ENCODE results near the gene CLBA1.

- no peak for TF ChIP-seq CTCF (conservative IDR thresholded peaks at IDR 0.05)
- no peak for TF ChIP-seq ZFX (IDR thresholded peaks at IDR 0.05)
These were observed 13.8 kb downstream of the CLBA1 start for GRCh38 chr14:104999361-104999760.

Measured in C4-2B (cell line).